HepG2 (cell line): Measurements from ENCODE around the gene LMBRD2.

Experiments used
- CBFB ChIP-seq: sonication (generic); formaldehyde crosslinking; IDR thresholded peaks from 2 replicates; pipeline ENCODE4 v1.4.0; 2020; ENCODE audit warnings: missing genetic modification reagents
- XBP1 ChIP-seq: sonication (generic); formaldehyde crosslinking; IDR thresholded peaks from 2 replicates; pipeline ENCODE4 v1.5.0; 2020; ENCODE audit warnings: missing genetic modification reagents

DNA sequence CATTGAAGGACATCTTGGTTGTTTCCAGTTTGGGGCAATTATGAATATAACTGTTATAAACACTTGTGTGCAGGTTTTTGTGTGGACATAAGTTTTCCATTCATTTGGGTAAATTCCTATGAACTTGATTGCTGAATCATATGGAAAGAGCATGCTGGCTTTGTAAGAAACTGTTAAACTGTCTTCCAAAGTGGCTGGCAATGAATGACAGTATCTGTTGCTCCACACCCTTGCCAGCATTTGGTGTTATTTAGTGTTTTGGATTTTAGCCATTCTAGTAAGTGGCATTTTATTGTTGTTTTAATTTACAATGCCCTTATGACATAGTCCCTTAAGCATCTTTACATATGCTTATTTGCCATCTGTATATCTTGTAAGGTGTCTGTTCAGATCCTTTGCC lies 55.2 kb downstream of the LMBRD2 start:
- TF ChIP-seq CBFB (CRISPR knock-in tag) = no peak
- TF ChIP-seq XBP1 (CRISPR knock-in tag) = no peak
